ENCODE data around the gene TNS3.

DNA sequence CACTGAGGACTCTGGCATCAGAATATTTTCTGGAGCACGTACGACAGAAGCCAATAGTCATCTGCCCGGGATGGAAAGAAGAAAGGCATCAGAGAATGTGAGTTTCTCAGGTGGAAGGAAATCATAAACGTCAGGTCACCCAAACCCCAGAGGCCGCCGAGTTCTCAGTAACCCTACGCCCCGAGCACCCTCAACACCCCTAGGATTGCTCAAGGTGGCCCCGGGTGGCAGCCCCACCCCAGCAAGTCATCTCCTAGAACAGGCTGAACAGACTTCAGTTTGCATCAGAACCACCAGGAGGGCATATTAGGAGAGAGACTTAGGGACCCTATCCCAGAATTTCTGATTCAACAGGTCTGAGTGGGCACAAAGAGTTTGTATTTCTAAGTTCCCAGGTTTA is 117.6 kb downstream of the TNS3 start:
- TF ChIP-seq, protein P1, sequence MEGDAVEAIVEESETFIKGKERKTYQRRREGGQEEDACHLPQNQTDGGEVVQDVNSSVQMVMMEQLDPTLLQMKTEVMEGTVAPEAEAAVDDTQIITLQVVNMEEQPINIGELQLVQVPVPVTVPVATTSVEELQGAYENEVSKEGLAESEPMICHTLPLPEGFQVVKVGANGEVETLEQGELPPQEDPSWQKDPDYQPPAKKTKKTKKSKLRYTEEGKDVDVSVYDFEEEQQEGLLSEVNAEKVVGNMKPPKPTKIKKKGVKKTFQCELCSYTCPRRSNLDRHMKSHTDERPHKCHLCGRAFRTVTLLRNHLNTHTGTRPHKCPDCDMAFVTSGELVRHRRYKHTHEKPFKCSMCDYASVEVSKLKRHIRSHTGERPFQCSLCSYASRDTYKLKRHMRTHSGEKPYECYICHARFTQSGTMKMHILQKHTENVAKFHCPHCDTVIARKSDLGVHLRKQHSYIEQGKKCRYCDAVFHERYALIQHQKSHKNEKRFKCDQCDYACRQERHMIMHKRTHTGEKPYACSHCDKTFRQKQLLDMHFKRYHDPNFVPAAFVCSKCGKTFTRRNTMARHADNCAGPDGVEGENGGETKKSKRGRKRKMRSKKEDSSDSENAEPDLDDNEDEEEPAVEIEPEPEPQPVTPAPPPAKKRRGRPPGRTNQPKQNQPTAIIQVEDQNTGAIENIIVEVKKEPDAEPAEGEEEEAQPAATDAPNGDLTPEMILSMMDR (IDR thresholded peaks at IDR 0.05): no peak
- no peak for TF ChIP-seq EZH2 (IDR thresholded peaks at IDR 0.05; ENCODE audit: borderline replicate concordance, insufficient read depth, low read depth, low read length, poor library complexity, severe bottlenecking)

Measured in B cell (primary cell).